DLD1 (cell line): ENCODE results near the gene PITRM1.

Experiments used
- in situ Hi-C: cut with HindIII; loops from 2 replicates; pipeline ENCODE4 v1.10.0; 2017; ENCODE audit warnings: low sequenced_read_pairs

Gene PITRM1

GRCh38 chr10:3104251-3104918 is 68.2 kb downstream of the PITRM1 start:
- in situ Hi-C loops, result no loop called here

- in situ Hi-C loops, result no loop called here
Measured at GRCh38 chr10:3103646-3104045, 68.9 kb downstream of the PITRM1 start.

- in situ Hi-C loops, result no loop called here
Measured at GRCh38 chr10:3102720-3103427, 69.7 kb downstream of the PITRM1 start.

- in situ Hi-C loops, result no loop called here
Measured at GRCh38 chr10:3100856-3101640, 71.5 kb downstream of the PITRM1 start.

GRCh38 chr10:3100093-3100792 is 72.3 kb downstream of the PITRM1 start:
- in situ Hi-C loops, result no loop called here

- in situ Hi-C loops, result no loop called here
Measured at GRCh38 chr10:3099291-3100092, 73.1 kb downstream of the PITRM1 start.

GRCh38 chr10:3098689-3099088 is 73.9 kb downstream of the PITRM1 start:
- in situ Hi-C loops, result no loop called here

GRCh38 chr10:3097160-3097559 is 75.4 kb downstream of the PITRM1 start:
- in situ Hi-C loops, result no loop called here

- in situ Hi-C loops, result no loop called here
Measured at GRCh38 chr10:3096149-3096548, 76.4 kb downstream of the PITRM1 start.

- in situ Hi-C loops, result no loop called here
Measured at GRCh38 chr10:3095373-3096139, 77.0 kb downstream of the PITRM1 start.

- in situ Hi-C loops, result no loop called here
Measured at GRCh38 chr10:3094609-3095036, 78.0 kb downstream of the PITRM1 start.

- in situ Hi-C loops, result no loop called here
Measured at GRCh38 chr10:3093996-3094395, 78.6 kb downstream of the PITRM1 start.

GRCh38 chr10:3091921-3092320 is 80.7 kb downstream of the PITRM1 start:
- in situ Hi-C loops, result no loop called here

GRCh38 chr10:3090914-3091787 is 81.4 kb downstream of the PITRM1 start:
- in situ Hi-C loops, result no loop called here

GRCh38 chr10:3090388-3090787 is 82.2 kb downstream of the PITRM1 start:
- in situ Hi-C loops, result no loop called here
